ENCODE data around the gene VSIR.
A peak's percentile ranks its signal among the peaks of the same experiment; 100 is the strongest.

The VSIR gene

GRCh38 chr10:71773221-71773971 is at the start of gene VSIR:
Gene VSIR (minus strand): TSS chr10:71773520. CDS start chr10:71773439, 81 bp downstream.
- DNase-seq = peak in 1 of 2 experiments; percentile 2

GRCh38 chr10:71821909-71822763 is 48.8 kb upstream of the VSIR start:
- no peak for DNase-seq

- no peak for DNase-seq
Observed at GRCh38 chr10:71820966-71821365, 47.6 kb upstream of the VSIR start.

GRCh38 chr10:71819985-71820384 is 46.7 kb upstream of the VSIR start:
- no peak for DNase-seq

GRCh38 chr10:71819441-71819861 is 46.1 kb upstream of the VSIR start:
- no peak for DNase-seq

GRCh38 chr10:71818674-71819260 is 45.4 kb upstream of the VSIR start:
- DNase-seq = no peak

- DNase-seq = no peak
Observed at GRCh38 chr10:71817831-71818655, 44.7 kb upstream of the VSIR start.

- no peak for DNase-seq
Observed at GRCh38 chr10:71816936-71817618, 43.8 kb upstream of the VSIR start.

- no peak for DNase-seq
Observed at GRCh38 chr10:71816421-71816851, 43.1 kb upstream of the VSIR start.

GRCh38 chr10:71815515-71816130 is 42.3 kb upstream of the VSIR start:
- DNase-seq = no peak

- DNase-seq = no peak
Observed at GRCh38 chr10:71814922-71815411, 41.6 kb upstream of the VSIR start.

- no peak for DNase-seq
Observed at GRCh38 chr10:71812913-71813590, 39.7 kb upstream of the VSIR start.

- DNase-seq = no peak
Observed at GRCh38 chr10:71812016-71812912, 38.9 kb upstream of the VSIR start.

- no peak for DNase-seq
Observed at GRCh38 chr10:71811351-71811750, 38.0 kb upstream of the VSIR start.

GRCh38 chr10:71810048-71810750 is 36.9 kb upstream of the VSIR start:
- no peak for DNase-seq

- DNase-seq = no peak
Observed at GRCh38 chr10:71809628-71810027, 36.3 kb upstream of the VSIR start.

- no peak for DNase-seq
Observed at GRCh38 chr10:71807557-71808510, 34.5 kb upstream of the VSIR start.
